GM19324 (cell line): ENCODE measurements around the gene LUZP2.
"Not testable (repeated sequence)": the region's sequence is repeated elsewhere in the genome, so short reads cannot be mapped to it uniquely, and the experiment has no call there.

Experiments used
- ATAC-seq: cut with Tn5 transposase; IDR thresholded peaks from one replicate; pipeline ENCODE4 v1.9.1; 2021; ENCODE audit warnings: mild to moderate bottlenecking, moderate library complexity; ENCODE audit not compliant: unreplicated experiment, low FRiP score

Gene LUZP2

GRCh38 chr11:24885580-24886173 lies 388.8 kb downstream of the LUZP2 start:
- no peak for ATAC-seq

GRCh38 chr11:24886880-24887619 lies 390.2 kb downstream of the LUZP2 start:
- no peak for ATAC-seq

DNA sequence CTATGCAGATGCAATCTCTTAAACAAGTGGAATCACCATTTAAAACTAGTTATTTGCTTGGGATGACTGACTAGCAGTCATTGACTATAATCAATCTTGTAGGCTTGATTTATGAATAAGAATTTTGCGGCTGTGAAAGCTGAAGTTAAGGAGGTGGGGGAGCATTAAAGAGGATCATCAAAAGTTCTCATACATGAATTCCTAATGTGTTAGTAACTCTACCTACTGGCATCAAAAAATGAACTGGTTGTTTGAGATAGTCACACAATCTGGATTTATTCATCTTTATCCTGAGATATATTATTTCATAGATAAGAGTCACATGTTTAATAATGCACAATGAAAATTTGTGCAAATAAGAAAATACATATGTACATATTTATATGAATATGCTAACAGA lies 393.6 kb downstream of the LUZP2 start:
- ATAC-seq, result no peak

GRCh38 chr11:24891845-24892492 lies 395.1 kb downstream of the LUZP2 start:
- ATAC-seq, result not testable (repeated sequence)

- ATAC-seq, result no peak
Measured at GRCh38 chr11:24896118-24896835, 399.4 kb downstream of the LUZP2 start.

- no peak for ATAC-seq
Measured at GRCh38 chr11:24900514-24900913, 403.7 kb downstream of the LUZP2 start.

DNA sequence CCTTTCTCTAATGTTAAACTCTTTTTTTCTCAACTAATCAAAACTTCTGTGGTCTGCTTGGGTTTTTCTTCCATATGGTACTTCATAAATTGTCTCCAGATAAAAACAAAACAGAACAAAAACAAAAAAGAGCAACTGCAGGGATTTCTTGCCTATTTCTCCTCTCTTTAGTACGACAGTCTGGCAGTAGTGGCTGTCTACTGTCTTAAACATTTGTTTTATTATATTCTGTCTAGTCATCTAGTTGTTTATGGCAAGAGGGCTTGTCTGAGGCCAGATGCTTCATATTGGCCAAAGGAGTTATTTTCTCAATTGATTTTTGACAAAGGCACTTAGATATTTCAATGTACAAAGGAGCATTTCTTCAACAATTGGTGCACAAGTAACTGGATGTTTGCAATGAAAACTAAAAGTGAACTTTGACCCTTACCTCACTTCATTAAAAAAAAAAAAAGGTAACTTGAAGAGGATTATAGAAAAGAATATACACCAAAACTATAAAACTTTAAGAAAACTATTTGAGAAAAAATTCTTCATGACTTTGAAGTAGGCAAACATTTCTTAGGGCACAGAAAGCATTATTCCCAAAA lies 404.2 kb downstream of the LUZP2 start:
- no peak for ATAC-seq

GRCh38 chr11:24903555-24903954 lies 406.7 kb downstream of the LUZP2 start:
- no peak for ATAC-seq

DNA sequence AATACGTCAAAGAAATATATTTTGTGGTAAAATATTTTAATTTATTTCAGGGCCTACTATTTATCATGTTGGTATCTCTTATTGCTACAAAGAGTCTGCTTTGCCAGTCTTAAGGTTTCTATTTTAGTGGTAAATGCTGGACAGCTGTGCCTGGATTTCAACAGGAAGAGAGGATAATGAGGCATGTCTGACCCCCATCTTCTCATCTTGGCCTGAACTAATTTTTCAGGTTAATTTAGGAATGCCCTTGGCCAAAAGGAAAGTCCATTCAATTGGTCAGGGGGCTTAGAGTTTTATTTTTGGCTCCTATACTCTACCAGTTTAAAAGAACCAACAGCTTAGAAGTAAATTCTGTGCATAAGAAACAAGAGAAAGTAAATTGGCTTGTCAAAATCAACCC lies 428.2 kb downstream of the LUZP2 start:
- no peak for ATAC-seq

GRCh38 chr11:24932110-24933000 lies 435.5 kb downstream of the LUZP2 start:
- ATAC-seq, result no peak

DNA sequence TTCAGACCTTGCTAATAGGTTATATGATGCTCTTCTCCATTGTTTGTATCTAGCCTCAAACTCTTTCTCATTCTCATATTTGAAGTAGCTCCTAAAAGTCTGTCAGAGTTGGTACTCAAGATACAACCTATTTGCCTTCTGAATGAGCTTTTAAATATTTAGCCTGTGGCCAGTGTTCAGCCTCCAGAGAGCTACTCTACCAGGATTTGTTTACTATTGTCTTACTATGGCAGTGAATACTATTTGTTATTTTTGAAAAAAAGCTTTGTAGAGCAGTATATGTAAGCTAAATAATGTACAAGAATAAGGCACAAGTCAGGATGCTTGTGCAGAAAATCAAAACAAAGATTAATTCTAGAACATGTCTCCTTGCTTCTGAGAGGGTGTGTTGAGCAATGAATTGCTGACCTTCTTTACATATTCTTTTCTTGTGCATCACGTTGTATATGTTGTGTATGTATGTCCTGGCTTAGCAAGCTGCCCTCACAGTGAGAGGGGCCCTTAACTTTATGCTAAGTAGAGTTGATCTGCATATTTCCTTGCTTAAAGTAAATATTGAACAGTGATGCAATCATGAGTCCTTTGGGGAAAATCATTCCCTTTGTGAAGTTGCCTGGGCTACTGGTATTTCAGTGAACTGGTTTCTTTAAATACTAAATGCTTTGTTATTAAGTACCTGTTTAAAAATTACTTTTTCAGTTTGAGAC lies 438.0 kb downstream of the LUZP2 start:
- no peak for ATAC-seq

DNA sequence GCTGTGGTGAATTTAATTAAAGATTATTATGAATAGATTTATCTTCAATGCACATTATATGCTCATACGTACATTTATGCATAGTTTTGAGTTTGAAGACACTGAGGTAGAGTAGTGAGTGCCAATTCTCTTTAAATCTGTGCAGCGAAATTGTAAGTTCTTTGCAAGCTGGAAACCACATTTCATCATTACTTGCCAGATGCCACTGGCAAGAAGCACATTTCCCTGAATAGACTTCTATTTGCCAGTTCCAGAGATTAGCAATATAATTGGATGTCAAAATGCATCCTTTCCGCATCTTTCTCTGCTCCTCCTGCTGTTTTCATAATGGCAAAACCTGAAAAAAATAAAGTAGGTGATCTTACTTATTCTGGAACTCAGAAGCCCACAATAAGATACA lies 448.0 kb downstream of the LUZP2 start:
- no peak for ATAC-seq

DNA sequence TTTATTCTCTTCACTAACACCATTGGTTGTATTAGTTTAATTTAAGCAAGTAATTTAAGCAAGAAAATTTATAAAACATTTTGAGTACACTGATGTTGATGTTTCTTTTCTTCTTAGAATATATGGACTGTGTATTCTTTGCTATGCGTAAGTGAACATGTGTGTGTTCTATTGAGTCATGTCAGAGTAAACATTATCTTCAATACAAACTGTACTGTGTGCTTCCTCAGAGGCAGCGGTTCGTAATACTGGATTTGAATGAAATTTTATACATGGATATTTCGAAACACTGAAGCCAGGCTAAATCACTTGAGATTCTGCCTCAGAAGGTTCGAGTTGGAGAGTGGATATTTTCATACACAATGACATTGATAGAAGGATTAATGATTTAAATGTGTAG lies 452.6 kb downstream of the LUZP2 start:
- no peak for ATAC-seq

- ATAC-seq, result no peak
Measured at GRCh38 chr11:24963852-24964251, 467.0 kb downstream of the LUZP2 start.

DNA sequence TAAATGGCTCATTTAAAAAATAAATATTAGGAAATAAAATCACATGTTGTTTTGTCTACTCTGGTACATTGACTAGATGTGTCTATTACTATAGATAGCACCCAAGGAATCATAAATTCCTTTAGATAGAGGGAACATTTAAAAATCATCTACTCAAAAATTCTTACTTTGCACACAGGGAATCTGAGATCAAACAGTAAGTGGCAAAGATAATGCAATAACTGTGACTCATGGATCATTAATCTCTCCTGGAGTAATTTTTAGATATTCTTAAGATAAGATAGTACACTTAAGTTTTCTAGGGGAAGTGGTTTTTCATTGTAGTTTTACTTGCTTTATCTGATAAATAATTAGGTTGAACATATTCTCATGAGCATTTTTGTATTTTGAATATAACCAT lies 468.9 kb downstream of the LUZP2 start:
- no peak for ATAC-seq

DNA sequence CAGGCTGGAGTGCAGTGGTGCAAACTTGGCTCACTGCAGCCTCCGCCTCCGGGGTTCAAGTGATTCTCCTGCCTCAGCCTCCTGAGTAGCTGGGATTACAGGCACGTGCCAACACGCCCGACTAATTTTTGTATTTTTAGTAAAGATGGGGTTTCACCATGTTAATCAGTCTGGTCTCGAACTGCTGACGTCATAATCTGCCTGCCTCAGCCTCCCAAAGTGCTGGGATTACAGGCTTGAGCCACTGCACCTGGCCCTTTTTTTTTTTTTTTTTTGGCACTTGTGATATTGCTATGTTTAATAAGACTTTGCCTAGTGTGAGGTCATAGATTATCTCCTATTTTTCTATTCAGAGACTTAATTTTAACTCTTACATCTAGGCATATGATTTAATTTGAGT lies 497.1 kb downstream of the LUZP2 start:
- ATAC-seq, result not testable (repeated sequence)

GRCh38 chr11:24999929-25000328 lies 503.1 kb downstream of the LUZP2 start:
- ATAC-seq, result not testable (repeated sequence)

DNA sequence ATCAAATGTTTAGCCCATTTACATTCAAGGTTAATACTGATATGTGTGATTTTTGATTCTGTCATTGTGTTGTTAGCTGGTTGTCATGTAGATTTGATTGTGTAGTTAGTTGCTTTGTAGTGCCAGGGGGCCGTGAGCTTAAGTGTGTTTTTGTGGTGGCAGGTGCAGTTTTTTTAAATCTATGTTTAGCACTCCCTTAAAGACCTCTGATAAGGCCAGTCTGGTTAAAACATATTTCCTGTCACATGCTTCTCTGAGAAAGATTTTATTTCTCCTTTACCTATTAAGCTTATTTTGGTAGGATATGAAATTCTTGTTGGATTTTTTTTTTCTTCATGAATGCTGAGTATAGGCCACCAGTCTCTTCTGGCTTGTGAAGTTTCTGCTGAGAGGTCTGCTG lies 540.6 kb downstream of the LUZP2 start:
- ATAC-seq, result no peak

GRCh38 chr11:25038131-25038530 lies 541.3 kb downstream of the LUZP2 start:
- ATAC-seq, result no peak
